Measurements from ENCODE around the gene PANX2.

GRCh38 chr22:50139843-50140415 is 30.6 kb upstream of the PANX2 start:
- no peak for TF ChIP-seq CTCF (IDR thresholded peaks at IDR 0.05; ENCODE audit: low read length)
- no peak for TF ChIP-seq EZH2 (optimal IDR thresholded peaks at IDR 0.05; ENCODE audit: low read depth, low read length)

Measured in MM.1S (cell line).